ENCODE results near the gene TMEM9. TPM values are rescaled to one million over a fixed set of nuclear protein-coding genes. Genes with fewer than 3 reads are reported as not detected.

TMEM9 gene
- total RNA-seq, 1 donor from 2014 or later, result 126 TPM

DNA sequence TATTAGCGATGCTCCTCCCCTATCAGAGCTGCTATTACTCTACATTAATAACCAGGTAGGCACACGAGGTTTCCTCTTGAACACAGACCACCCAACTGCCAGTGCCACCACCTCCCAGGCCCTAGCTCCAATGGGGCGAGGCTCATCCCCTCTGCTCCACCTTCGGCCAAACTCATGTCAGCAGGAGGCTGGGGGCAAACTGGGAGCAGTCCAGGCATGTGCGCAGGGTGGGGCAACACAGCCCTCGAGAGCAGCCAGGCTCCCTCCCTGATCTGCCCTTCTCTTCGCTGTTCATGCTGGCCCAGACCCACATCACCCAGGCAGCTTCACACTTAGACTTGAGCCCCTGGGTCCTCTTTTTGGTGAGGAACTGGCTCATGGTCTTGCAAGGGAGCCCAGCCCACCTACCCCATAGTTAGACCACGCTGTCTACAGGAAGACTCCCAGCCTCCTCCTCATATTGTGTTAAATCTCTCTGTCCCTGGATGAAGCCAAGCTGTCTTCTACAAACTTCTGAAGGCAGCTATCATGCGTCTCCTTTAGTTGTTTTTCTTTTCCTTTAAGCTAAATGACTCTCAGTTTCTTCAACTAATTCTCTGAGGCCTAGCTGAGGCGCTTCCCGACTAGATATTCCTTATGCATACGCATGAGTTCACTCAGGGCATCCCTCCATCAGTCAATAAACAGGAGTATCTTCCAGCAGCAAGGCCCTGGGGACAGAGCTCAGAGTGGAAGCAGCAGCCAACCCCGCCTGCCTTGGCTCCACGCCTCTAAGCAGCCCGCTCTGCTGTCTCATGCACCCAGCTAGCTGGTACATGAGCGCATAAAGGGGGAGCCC, 12.0 kb downstream of the TMEM9 start:
- no peak for TF ChIP-seq CTCF (conservative IDR thresholded peaks at IDR 0.05; ENCODE audit: low read depth, low read length)
- no peak for DNase-seq (ENCODE audit: low read depth)
- H3K4me3 ChIP-seq (ENCODE audit: low read depth, low read length), result no peak overlapping the region

DNA sequence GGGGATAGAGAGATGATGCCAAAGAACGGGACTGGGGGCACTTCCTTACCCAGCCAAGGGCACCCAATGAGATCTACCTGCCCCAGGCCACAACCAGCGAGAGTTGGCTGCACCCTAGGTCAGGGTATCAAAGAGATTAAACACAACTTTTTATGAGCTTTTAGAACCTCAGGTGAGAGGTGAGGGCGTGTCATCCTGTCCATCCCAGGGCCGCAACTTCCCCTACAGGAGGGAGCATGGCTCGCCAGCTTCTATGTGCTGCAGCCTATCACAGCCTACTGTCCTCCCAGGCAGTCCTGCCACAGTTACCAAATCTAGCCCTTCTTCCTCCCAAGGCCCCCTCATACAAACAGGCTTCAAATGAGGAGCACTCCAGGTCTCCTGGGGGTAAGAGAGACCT, 12.9 kb downstream of the TMEM9 start:
- DNase-seq (ENCODE audit: low read depth), result no peak
- TF ChIP-seq CTCF (conservative IDR thresholded peaks at IDR 0.05; ENCODE audit: low read depth, low read length), result no peak
- H3K4me3 ChIP-seq (ENCODE audit: low read depth, low read length), result no peak overlapping the region

GRCh38 chr1:201140941-201141260, 13.4 kb downstream of the TMEM9 start:
- TF ChIP-seq CTCF (conservative IDR thresholded peaks at IDR 0.05; ENCODE audit: low read depth, low read length), result no peak
- no peak overlapping the region for H3K4me3 ChIP-seq (ENCODE audit: low read depth, low read length)
- no peak for DNase-seq (ENCODE audit: low read depth)

DNA sequence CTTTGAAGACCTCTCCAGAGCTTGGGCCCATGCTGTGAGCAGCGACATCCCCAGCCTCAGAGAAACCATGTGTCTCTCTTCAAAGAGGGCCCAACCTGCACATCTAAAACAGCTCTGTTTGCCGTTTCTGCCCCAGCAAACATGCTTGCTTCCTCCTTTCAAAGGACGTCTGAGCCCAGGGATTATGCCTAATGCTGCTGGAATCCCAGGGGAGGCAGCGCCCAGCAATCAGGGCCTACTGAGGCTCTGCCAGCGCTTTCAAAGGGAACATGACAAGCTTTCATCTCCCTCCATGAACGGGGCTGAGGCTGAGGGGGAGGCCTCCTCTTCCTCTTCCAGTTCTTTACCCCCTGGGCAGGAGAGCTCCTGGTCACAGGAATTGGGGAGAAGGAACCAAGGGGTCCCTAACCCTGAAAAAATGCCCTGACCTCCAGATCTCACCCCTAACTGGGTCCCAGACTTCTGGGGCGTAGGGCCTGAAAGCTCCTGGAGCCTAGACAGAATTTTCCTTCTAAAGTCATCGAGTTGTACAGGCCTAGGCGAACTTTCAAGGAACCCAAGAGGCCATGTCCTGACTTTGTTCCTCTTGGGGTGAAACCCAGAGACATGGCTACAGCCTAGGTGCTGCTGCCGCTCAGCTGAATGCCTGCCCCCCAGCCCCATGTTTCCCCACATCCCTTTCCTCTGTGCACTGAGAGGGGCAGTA, 13.9 kb downstream of the TMEM9 start:
- H3K4me3 ChIP-seq (ENCODE audit: low read depth, low read length), result no peak overlapping the region
- no peak for DNase-seq (ENCODE audit: low read depth)
- no peak for TF ChIP-seq CTCF (conservative IDR thresholded peaks at IDR 0.05; ENCODE audit: low read depth, low read length)

GRCh38 chr1:201139756-201140155, 14.5 kb downstream of the TMEM9 start:
- no peak overlapping the region for H3K4me3 ChIP-seq (ENCODE audit: low read depth, low read length)
- DNase-seq (ENCODE audit: low read depth), result no peak
- TF ChIP-seq CTCF (conservative IDR thresholded peaks at IDR 0.05; ENCODE audit: low read depth, low read length), result no peak

DNA sequence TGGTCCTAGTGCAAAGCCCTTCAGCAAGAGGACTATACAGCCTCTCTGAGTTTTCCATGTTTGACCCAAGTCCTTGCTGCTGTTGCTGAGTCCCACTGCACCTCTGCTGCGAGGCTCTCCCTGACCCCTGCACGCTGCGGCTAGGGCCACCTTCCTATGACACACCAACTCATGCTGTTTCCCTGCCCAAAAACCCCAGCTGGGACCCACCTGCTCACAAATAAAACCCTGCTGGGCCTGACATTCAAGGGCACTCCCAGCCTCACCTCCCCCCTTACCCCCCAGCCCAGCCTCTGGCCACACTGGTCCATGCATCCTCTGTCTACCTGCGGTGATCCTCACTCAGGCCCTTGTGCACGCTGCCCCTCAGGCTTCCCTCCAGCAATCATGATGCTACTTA, 15.0 kb downstream of the TMEM9 start:
- no peak for DNase-seq (ENCODE audit: low read depth)
- no peak overlapping the region for H3K4me3 ChIP-seq (ENCODE audit: low read depth, low read length)
- no peak for TF ChIP-seq CTCF (conservative IDR thresholded peaks at IDR 0.05; ENCODE audit: low read depth, low read length)
